NCI-H1417 treated with DMSO at 0.1 percent for 48 hours (cell line): ENCODE results near the gene AQP12A.
"Not testable (repeated sequence)": the region's sequence is repeated elsewhere in the genome, so short reads cannot be mapped to it uniquely, and the experiment has no call there.

Experiments
- DNase-seq: peaks from one replicate; lab custom pipeline; 2025; lab: John Stamatoyannopoulos, UW

Gene AQP12A

GRCh38 chr2:240662681-240663080 lies 29.0 kb upstream of the AQP12A start:
- DNase-seq, result no peak

DNA sequence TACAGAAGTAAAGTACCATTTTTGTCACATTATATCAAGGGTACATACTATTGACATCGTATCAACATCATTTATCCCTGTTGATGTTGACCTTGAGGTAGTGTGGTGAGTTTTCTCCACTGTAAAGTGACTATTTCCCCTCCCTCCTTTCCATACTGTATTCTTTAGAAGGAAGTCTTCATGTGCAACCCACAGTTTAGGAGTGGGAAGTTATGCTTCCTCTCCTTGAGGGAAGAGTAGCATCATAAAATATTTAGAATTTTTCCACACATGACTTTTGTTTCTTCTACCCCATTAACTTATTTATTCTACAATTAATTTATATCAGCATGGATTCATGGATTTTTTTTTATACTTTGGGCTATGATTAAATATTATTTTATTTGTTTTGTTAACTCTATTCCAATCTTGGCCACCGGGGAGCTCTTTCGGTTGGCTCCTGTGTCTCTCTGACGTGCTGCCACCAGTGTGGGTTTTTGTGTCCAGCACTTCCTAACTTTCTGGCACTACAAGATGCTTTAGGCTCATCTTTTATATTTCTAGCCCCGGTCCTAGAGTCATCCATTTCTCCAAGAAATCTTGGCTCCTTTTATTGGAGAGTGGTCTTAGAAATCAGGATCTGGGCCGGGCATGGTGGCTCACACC lies 28.0 kb upstream of the AQP12A start:
- DNase-seq, result no peak

DNA sequence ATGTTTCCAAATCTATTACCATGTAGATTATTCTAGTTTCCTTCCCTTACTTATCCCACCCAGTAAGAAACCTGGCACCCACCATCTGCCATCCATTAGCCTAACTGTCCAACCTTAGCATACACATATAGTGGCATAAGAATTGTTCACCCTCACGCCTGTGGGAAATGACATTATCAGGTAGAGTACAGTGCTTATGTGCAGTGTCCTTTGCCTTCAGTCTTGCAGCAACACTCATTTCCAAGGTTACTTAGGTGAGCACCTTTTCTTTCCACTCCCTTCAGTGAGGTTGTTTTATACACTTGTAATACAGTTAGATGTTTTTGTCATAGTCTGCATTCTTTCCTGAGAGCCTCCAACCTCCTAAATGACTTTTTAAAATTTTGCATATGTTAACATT lies 27.0 kb upstream of the AQP12A start:
- DNase-seq, result no peak

GRCh38 chr2:240670402-240670801 lies 21.3 kb upstream of the AQP12A start:
- DNase-seq, result no peak

DNA sequence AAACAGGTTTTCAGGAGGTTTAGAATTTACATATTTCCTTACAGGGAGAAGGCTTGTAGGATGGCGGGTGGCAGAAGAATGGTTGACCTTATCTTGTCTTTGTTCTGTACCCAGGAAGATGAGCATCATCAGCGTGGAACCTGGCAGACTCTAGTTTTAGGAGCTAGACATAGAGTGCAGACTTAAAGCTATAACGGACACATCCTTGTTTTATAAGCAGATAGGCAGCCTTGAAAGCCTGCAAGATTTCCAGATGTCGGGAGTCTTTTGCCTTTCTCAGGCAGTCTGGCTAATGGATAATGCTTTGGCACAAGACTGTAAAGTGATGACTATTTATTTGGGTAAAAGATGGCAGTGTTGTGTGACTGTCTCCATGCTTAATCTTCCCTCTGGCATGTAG lies 20.7 kb upstream of the AQP12A start:
- DNase-seq, result no peak

- DNase-seq, result no peak
Observed at GRCh38 chr2:240672076-240672700, 19.5 kb upstream of the AQP12A start.

DNA sequence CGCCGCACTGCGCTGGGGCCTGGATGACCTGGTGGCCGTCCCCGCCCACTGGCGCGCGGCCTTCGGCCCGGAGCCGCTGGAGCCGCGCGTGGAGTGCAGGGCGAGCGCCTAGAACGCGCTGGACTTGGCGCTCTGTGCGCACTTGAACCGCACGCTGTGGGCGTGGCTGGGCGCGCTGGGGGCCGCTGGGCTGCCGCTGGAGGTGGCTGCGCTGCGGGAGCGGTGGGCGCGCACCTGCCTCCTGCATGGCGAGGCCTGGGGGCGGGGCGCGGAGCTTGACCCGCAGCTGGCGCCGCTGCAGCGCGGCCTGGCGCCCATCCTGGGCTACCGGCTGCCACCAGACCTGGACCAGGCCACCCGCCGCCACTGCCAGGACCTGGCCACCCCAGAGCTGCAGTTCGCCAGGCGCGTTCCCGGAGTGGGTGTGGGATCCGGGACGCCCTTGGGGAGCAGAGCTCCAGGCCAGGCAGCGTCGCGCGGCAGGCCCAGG lies 18.9 kb upstream of the AQP12A start:
- DNase-seq, result no peak

DNA sequence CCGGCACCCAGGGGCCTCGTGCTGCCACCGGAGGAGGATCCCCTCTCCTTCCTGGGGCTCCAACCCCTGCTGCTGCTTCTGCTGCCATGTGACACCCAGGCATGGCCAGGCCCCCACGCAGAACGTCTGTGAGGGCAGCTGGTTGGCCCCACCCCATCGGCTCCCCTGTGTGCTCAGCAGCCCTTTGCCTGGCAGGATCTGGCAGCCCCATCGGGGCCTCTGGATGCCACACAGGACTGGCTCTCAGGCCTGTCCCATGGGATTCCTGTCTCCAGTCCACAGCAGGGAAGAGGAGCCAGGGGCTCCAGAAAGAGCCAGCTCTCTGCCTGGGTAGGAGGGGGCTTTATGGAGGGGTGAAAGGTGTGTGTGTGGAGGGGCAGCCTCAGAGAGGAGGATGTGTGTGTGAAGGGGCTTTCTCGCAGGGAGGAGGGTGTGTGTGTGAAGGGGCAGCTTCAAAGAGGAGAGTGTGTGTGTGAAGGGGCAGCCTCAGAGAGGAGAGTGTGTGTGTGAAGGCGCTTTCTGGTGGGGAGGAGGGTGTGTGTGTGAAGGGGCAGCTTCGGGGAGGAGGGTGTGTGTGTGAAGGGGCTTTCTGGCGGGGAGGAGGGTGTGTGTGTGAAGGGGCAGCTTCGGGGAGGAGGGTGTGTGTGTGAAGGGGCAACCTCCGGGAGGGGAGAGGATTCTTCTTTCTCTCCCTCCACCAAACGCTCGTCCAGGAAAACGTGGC lies 17.0 kb upstream of the AQP12A start:
- DNase-seq, result not testable (repeated sequence)

DNA sequence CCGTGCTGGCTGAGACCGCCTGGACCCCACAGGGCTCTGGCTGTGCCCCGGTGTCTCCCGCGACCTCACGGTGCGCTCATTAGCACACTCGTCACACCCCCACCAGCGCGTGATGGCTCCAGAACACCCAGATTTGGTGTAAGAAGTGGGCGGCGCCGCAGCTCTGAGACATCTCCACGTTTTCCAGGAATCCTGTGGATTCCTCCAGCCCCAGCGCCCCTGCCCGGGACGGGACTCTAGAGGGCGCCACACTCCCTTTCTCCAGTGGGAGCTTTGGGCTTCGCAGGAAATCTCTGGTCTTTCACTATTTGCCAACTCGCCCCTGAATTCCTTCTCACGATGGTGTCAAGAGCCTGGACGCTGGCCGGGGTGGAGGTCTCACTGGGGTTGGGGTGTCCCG lies 16.3 kb upstream of the AQP12A start:
- not testable (repeated sequence) for DNase-seq

DNA sequence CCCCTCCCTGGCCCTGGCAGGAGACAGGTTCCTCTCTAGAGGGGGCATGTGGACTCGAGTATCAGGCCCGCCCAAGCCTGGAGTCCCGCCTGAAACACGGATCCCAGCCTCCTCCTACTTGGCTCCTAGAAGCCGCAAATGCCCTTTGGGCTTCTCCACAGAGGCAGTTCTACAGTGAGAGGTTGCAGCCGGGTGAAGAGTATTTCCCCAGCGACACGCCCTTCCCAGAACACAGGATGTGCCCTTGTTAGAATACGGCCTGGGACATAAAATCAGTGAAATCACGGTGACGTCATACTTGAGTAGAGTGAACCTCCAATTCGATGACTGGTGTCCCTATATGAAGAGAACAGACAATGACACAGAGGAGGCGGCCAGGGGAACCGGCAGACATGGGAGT lies 13.6 kb upstream of the AQP12A start:
- DNase-seq, result not testable (repeated sequence)

DNA sequence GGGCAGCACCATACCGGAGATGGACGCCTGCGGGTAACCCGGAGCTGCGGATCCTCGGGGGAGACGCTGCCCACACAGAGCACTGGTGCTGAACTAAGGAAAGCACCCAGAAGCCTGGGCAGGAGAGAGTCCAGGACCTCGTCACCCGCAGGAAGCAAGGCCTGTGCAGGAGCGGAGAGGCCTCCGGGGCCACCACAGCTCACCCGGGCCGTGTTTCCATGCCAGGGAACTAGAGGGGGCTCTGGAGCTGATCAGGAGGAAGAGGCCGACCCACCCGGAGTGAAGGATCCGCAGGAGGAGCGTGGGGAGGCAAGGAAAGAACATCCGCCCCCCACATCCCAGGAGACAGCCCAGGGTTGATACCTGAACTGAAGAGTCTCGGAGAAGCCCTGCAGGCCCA lies 12.8 kb upstream of the AQP12A start:
- DNase-seq, result not testable (repeated sequence)

- DNase-seq, result not testable (repeated sequence)
Observed at GRCh38 chr2:240680185-240680584, 11.5 kb upstream of the AQP12A start.

- not testable (repeated sequence) for DNase-seq
Observed at GRCh38 chr2:240682431-240683224, 9.0 kb upstream of the AQP12A start, which contains the start of gene AQP12B. Gene AQP12B, minus strand, starts transcription at chr2:240682885. Its CDS starts 48 bp downstream, at chr2:240682837.

GRCh38 chr2:240683329-240683979 lies 8.2 kb upstream of the AQP12A start:
- DNase-seq, result not testable (repeated sequence)

GRCh38 chr2:240683980-240684728 lies 7.5 kb upstream of the AQP12A start:
- DNase-seq, result not testable (repeated sequence)

GRCh38 chr2:240685771-240686371 lies 5.8 kb upstream of the AQP12A start:
- DNase-seq, result no peak

DNA sequence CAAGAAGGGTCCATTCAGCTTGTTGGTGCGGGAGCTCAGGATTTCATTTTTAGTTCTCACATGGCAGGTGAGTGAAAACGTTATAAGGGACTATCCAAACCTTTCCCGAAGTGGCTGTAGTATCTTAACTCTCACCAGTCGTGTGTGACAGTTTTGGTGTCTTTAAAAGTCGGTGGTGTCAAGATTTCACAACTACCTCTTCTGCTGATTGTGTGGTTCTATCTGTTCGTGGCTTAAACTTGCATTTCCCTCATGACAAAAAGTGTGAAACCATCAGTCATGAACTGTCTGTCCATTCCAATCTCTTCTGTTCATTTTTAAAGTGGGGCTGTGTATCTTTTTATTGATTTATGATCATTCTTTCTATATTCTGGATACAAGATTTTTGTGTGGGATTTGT lies 5.2 kb upstream of the AQP12A start:
- no peak for DNase-seq

DNA sequence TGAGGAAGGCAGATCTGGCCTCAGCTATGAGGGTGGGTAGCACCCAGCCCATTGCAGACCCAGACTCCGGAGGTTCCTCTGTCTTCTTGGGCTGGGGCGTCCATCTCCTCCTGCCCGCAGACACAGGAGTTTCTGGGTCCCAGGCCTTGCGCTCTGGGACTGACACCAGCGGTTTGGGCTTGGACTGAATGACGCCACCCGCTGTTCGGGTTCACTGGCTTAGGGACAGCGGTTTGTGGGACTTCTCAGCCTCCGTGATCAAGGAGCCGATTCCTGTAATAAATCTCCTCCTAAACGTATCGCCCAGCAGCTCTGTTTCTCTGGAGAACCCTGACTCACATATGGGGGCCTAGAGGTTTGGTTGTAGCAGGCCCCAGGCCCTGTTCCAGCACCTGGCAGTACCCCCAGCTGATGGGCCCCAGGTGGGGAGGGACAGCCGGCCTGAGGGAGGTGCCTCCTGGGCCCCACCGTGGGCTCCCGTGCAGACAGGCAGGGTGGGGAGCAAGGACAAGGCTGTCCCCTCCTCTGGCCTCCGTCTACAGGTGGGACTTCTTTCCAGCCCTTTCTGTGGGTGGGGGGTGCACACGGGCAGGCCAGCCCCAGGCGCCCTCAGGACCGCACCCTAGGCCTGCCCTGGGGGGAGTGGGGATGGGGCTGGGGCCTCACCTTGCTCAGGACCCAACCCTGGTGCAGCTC lies 4.5 kb upstream of the AQP12A start:
- DNase-seq, result no peak

- no peak for DNase-seq
Observed at GRCh38 chr2:240687741-240688552, 3.7 kb upstream of the AQP12A start.
